Islet precursor cell (in vitro differentiated cells): ENCODE results near the gene CMTM2.
"Not testable (repeated sequence)": the region's sequence is repeated elsewhere in the genome, so short reads cannot be mapped to it uniquely, and the experiment has no call there.

Experiments
- DNase-seq: peaks from one replicate; pipeline ENCODE4 v3.0.0-alpha.2; 2018

The CMTM2 gene

GRCh38 chr16:66553223-66553622 is 26.0 kb upstream of the CMTM2 start:
- DNase-seq: no peak

- DNase-seq: no peak
Measured at GRCh38 chr16:66554021-66554420, 25.2 kb upstream of the CMTM2 start.

- no peak for DNase-seq
Measured at GRCh38 chr16:66554495-66554894, 24.8 kb upstream of the CMTM2 start.

- no peak for DNase-seq
Measured at GRCh38 chr16:66560107-66560506, 19.2 kb upstream of the CMTM2 start.

- no peak for DNase-seq
Measured at GRCh38 chr16:66561381-66562080, 17.7 kb upstream of the CMTM2 start.

- DNase-seq: no peak
Measured at GRCh38 chr16:66562409-66562808, 16.9 kb upstream of the CMTM2 start.

GRCh38 chr16:66562986-66563385 is 16.3 kb upstream of the CMTM2 start:
- DNase-seq: no peak

GRCh38 chr16:66563574-66564334 is 15.5 kb upstream of the CMTM2 start:
- DNase-seq: no peak

- no peak for DNase-seq
Measured at GRCh38 chr16:66566051-66566901, 13.0 kb upstream of the CMTM2 start, which contains the start of gene CMTM1. Gene CMTM1, plus strand, starts transcription at chr16:66566439. Its CDS starts 75 bp downstream, at chr16:66566514.

GRCh38 chr16:66567270-66567669 is 12.0 kb upstream of the CMTM2 start:
- not testable (repeated sequence) for DNase-seq

GRCh38 chr16:66568355-66568754 is 10.9 kb upstream of the CMTM2 start:
- DNase-seq: no peak

- no peak for DNase-seq
Measured at GRCh38 chr16:66569131-66569530, 10.1 kb upstream of the CMTM2 start.

GRCh38 chr16:66569827-66570405 is 9.3 kb upstream of the CMTM2 start:
- DNase-seq: no peak

GRCh38 chr16:66572356-66572755 is 6.9 kb upstream of the CMTM2 start:
- no peak for DNase-seq

- no peak for DNase-seq
Measured at GRCh38 chr16:66574081-66574480, 5.2 kb upstream of the CMTM2 start.

- DNase-seq: no peak
Measured at GRCh38 chr16:66574531-66574930, 4.7 kb upstream of the CMTM2 start.

GRCh38 chr16:66575060-66575459 is 4.2 kb upstream of the CMTM2 start:
- DNase-seq: no peak

- no peak for DNase-seq
Measured at GRCh38 chr16:66576296-66576695, 3.0 kb upstream of the CMTM2 start.

GRCh38 chr16:66580605-66581209 is 1.4 kb downstream of the CMTM2 start:
- DNase-seq: no peak

- no peak for DNase-seq
Measured at GRCh38 chr16:66581246-66581952, 2.1 kb downstream of the CMTM2 start.

GRCh38 chr16:66585481-66586239 is 6.4 kb downstream of the CMTM2 start:
- no peak for DNase-seq
